ENCODE measurements around the gene RETREG1.

DNA sequence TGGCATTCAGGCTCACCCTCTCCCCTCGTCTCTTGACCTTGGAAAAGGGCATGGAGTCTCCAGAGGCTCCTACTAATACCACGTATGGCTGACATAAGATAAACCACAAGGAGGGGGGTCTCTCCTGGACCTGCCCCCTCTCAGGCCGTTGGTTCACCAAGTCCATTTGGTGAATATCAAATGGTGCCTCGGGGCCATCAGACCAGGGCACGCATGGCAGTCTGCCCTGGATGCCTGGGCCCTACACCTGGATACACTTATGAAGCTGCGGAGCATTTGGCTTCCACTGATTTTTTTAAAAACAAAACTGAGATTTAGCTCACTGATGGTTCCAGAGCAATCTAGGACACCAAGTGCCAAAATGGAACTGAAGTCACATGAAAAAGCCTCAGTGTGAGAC is 110.9 kb downstream of the RETREG1 start:
- TF ChIP-seq LEF1 (IDR thresholded peaks at IDR 0.05; ENCODE audit: borderline replicate concordance) (no peak), FOXK2 (IDR thresholded peaks at IDR 0.05) (no peak), ZNF384 (IDR thresholded peaks at IDR 0.05) (no peak), ARNT (IDR thresholded peaks at IDR 0.05) (no peak), PKNOX1 (IDR thresholded peaks at IDR 0.05) (no peak), BHLHE40 (IDR thresholded peaks at IDR 0.05; ENCODE audit: borderline replicate concordance) (no peak)

Data from HEK293T (cell line).